Measurements from ENCODE around the gene ELAC1.
A peak's percentile ranks its signal among the peaks of the same experiment; 100 is the strongest.
"Not testable (repeated sequence)": the region's sequence is repeated elsewhere in the genome, so short reads cannot be mapped to it uniquely, and the experiment has no call there.

The ELAC1 gene

GRCh38 chr18:50967714-50968661, at the start of gene ELAC1:
Gene ELAC1, plus strand, starts transcription at chr18:50968040. Its CDS starts 6,365 bp downstream, at chr18:50974405.
- peak; percentile 75 for DNase-seq

GRCh38 chr18:50918153-50918552, 49.7 kb upstream of the ELAC1 start:
- DNase-seq, result no peak

- DNase-seq, result no peak
These were observed 43.5 kb upstream of the ELAC1 start for GRCh38 chr18:50924372-50924771.

- DNase-seq, result no peak
These were observed 41.3 kb upstream of the ELAC1 start for GRCh38 chr18:50926521-50926920.

- no peak for DNase-seq
These were observed 39.3 kb upstream of the ELAC1 start for GRCh38 chr18:50928551-50928950.

GRCh38 chr18:50933684-50934083, 34.2 kb upstream of the ELAC1 start:
- no peak for DNase-seq

GRCh38 chr18:50934545-50935211, 33.2 kb upstream of the ELAC1 start:
- no peak for DNase-seq

GRCh38 chr18:50935493-50936191, 32.2 kb upstream of the ELAC1 start:
- no peak for DNase-seq

- DNase-seq, result no peak
These were observed 30.7 kb upstream of the ELAC1 start for GRCh38 chr18:50937183-50937582.

- no peak for DNase-seq
These were observed 28.9 kb upstream of the ELAC1 start for GRCh38 chr18:50938912-50939311.

GRCh38 chr18:50944245-50944932, 23.5 kb upstream of the ELAC1 start:
- DNase-seq, result no peak

- DNase-seq, result not testable (repeated sequence)
These were observed 21.9 kb upstream of the ELAC1 start for GRCh38 chr18:50945918-50946317.

GRCh38 chr18:50947899-50948298, 19.9 kb upstream of the ELAC1 start:
- no peak for DNase-seq

GRCh38 chr18:50949185-50949584, 18.7 kb upstream of the ELAC1 start:
- no peak for DNase-seq

GRCh38 chr18:50950626-50951025, 17.2 kb upstream of the ELAC1 start:
- no peak for DNase-seq

- no peak for DNase-seq
These were observed 14.0 kb upstream of the ELAC1 start for GRCh38 chr18:50953822-50954221.

GRCh38 chr18:50955253-50955652, 12.6 kb upstream of the ELAC1 start:
- DNase-seq, result no peak

- DNase-seq, result no peak
These were observed 11.7 kb upstream of the ELAC1 start for GRCh38 chr18:50956116-50956515.

- DNase-seq, result no peak
These were observed 5.9 kb upstream of the ELAC1 start for GRCh38 chr18:50961974-50962373.

- DNase-seq, result no peak
These were observed 1.6 kb downstream of the ELAC1 start for GRCh38 chr18:50969448-50969847.

- DNase-seq, result no peak
These were observed 2.2 kb downstream of the ELAC1 start for GRCh38 chr18:50970006-50970405.

GRCh38 chr18:50972404-50972803, 4.6 kb downstream of the ELAC1 start:
- not testable (repeated sequence) for DNase-seq

Measured in stimulated activated CD4-positive, alpha-beta T cell treated with anti-CD3 and anti-CD28 coated beads, Interleukin-15, amount 100 ng/mL, for 24 hours (primary cell).